GM19239 (cell line): ENCODE measurements around the gene GLIPR1.
"Not testable (repeated sequence)": the region's sequence is repeated elsewhere in the genome, so short reads cannot be mapped to it uniquely, and the experiment has no call there.

Experiments
- DNase-seq: peaks from one replicate; pipeline ENCODE4 v3.0.0; 2011; ENCODE audit warnings: low spot score; ENCODE audit not compliant: insufficient read length
- FAIRE-seq: peaks from 2 replicates; lab custom pipeline; 2011; peaks lifted over from hg19 to GRCh38; lab: Jason Lieb, UNC

The GLIPR1 gene

GRCh38 chr12:75471902-75472890, 8.4 kb upstream of the GLIPR1 start:
- DNase-seq: no peak
- no peak for FAIRE-seq

GRCh38 chr12:75474116-75474515, 6.4 kb upstream of the GLIPR1 start:
- DNase-seq (no peak), FAIRE-seq (no peak)

- FAIRE-seq: no peak
- no peak for DNase-seq
Observed at GRCh38 chr12:75476071-75476470, 4.5 kb upstream of the GLIPR1 start.

GRCh38 chr12:75477137-75477536, 3.4 kb upstream of the GLIPR1 start:
- no peak for FAIRE-seq
- DNase-seq: no peak

GRCh38 chr12:75478116-75478794, 2.3 kb upstream of the GLIPR1 start:
- peak; percentile 58 for FAIRE-seq
- no peak for DNase-seq

- peak; percentile 60 for FAIRE-seq
- no peak for DNase-seq
Observed at GRCh38 chr12:75479963-75480461, 543 bp upstream of the GLIPR1 start.

- FAIRE-seq: no peak
- no peak for DNase-seq
Observed at GRCh38 chr12:75481013-75481705, 604 bp downstream of the GLIPR1 start.

GRCh38 chr12:75481774-75482173, 1.2 kb downstream of the GLIPR1 start:
- DNase-seq (no peak), FAIRE-seq (peak; percentile 70)

- FAIRE-seq: peak; percentile 84
- no peak for DNase-seq
Observed at GRCh38 chr12:75482646-75483045, 2.1 kb downstream of the GLIPR1 start.

GRCh38 chr12:75483431-75483830, 2.9 kb downstream of the GLIPR1 start:
- DNase-seq (no peak), FAIRE-seq (no peak)

GRCh38 chr12:75484450-75484849, 3.9 kb downstream of the GLIPR1 start:
- not testable (repeated sequence) for FAIRE-seq, DNase-seq

GRCh38 chr12:75487308-75487707, 6.8 kb downstream of the GLIPR1 start:
- DNase-seq (no peak), FAIRE-seq (no peak)

GRCh38 chr12:75488553-75488952, 8.0 kb downstream of the GLIPR1 start:
- DNase-seq (no peak), FAIRE-seq (no peak)

GRCh38 chr12:75489187-75489586, 8.6 kb downstream of the GLIPR1 start:
- DNase-seq (no peak), FAIRE-seq (no peak)

- FAIRE-seq (peak; percentile 78), DNase-seq (no peak)
Observed at GRCh38 chr12:75489613-75490210, 9.2 kb downstream of the GLIPR1 start.

GRCh38 chr12:75491169-75491568, 10.6 kb downstream of the GLIPR1 start:
- no peak for FAIRE-seq
- no peak for DNase-seq

- no peak for FAIRE-seq
- DNase-seq: no peak
Observed at GRCh38 chr12:75503459-75503858, 22.9 kb downstream of the GLIPR1 start.

GRCh38 chr12:75503866-75504265, 23.3 kb downstream of the GLIPR1 start:
- no peak for FAIRE-seq
- DNase-seq: no peak

GRCh38 chr12:75505706-75506312, 25.3 kb downstream of the GLIPR1 start:
- DNase-seq (no peak), FAIRE-seq (no peak)

GRCh38 chr12:75507086-75507485, 26.5 kb downstream of the GLIPR1 start:
- DNase-seq (no peak), FAIRE-seq (no peak)
